Heart left ventricle (tissue), 13 donors: ENCODE results near the gene CACNA1C.

Experiments used
- CTCF ChIP-seq, 12 donors: fragments of 200-600 bp; sonication (generic) in 4 of 12; IDR thresholded peaks; one replicate each; pipeline versions ENCODE4 v1.5.0 to v1.8.0; 2018 to 2022; ENCODE audit warnings: antibody characterized with exemption in 12 of 12, mild to moderate bottlenecking in 5 of 12
- POLR2A ChIP-seq, 2 donors: fragments of 450-650 bp; IDR thresholded peaks; one replicate each; pipeline ENCODE4 v1.6.1; 2017; ENCODE audit warnings: antibody characterized with exemption in 2 of 2, mild to moderate bottlenecking in 2 of 2, moderate library complexity in 2 of 2
- donor health status: ischemic (EF 13 %, LVEDD 7.1; RV severe dilation, severe dysfunction).
- donor health status: DM: no; HTN: yes; CAD: no.
- donor health status: DM: no; HTN: no; CAD: no.
- donor health status: ischemic (EF 25% LVEDD 6.9; RV normal size, moderate dysfunction).
- donor health status: ischemic (EF 25% LVEDD 5.7; RV mildly dilated, moderate dysfunction).
- donor health status: ischemic (EF 35%, LVEDD 5.7; RV mildly dilated, moderate dysfunction).
- donor health status: nonischemic (EF 11% LVEDD 7.7; RV severe dilation, severe dysfunction).
- donor health status: DM: yes; HTN: yes; CAD: no.
- donor health status: PGD.
- donor health status: ischemic (EF 29% LVEDD 5.4; RV normal size, mild dysfunction).
- donor health status: nonischemic (EF 23%, LVEDD 6.1; RV moderate dilation, normal function).

DNA sequence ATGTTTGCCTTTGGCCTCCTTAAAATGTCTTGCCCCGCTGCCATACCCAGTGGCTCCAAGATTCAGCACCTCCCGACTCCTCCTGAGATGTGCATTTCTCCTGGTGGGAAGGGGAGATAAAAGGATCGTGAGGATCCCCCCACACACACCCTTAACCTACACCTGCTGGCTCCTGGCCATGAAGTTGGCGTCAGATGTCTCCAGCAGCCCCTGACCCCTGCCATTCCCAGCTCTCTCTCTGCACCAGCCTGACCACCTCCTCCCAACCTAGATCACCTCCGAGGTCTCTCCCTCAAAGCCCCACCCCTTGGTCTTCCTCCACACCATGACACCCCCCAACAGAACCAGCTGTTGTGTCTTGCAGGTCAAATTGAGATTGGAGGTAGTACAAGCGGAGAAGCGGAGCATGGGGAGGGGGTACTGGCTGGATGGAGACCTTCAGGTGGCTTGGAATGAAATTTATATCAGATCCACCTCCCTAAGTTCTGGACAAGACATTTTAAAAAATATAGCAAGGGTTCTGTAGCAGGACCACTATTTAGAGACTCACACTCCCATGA lies 590.9 kb downstream of the CACNA1C start:
- no peak for TF ChIP-seq CTCF (IDR thresholded peaks at IDR 0.05)
- no peak for TF ChIP-seq POLR2A (IDR thresholded peaks at IDR 0.05)
